Measurements from ENCODE around the gene KIF2B. TPM values are rescaled to one million over a fixed set of nuclear protein-coding genes. Genes with fewer than 3 reads are reported as not detected.

Gene KIF2B, protein sequence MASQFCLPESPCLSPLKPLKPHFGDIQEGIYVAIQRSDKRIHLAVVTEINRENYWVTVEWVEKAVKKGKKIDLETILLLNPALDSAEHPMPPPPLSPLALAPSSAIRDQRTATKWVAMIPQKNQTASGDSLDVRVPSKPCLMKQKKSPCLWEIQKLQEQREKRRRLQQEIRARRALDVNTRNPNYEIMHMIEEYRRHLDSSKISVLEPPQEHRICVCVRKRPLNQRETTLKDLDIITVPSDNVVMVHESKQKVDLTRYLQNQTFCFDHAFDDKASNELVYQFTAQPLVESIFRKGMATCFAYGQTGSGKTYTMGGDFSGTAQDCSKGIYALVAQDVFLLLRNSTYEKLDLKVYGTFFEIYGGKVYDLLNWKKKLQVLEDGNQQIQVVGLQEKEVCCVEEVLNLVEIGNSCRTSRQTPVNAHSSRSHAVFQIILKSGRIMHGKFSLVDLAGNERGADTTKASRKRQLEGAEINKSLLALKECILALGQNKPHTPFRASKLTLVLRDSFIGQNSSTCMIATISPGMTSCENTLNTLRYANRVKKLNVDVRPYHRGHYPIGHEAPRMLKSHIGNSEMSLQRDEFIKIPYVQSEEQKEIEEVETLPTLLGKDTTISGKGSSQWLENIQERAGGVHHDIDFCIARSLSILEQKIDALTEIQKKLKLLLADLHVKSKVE
- not detected in 2 replicates for total RNA-seq (2021)
- long read RNA-seq: 0 reads

- Histone ChIP-seq H3K56ac (ENCODE audit: insufficient read length, low read depth, low read length) (no peak within 1 kb of the TSS), H3K4me1 (ENCODE audit: insufficient read depth, low read length) (no peaks in the 10 kb centered on the region), H2BK12ac (ENCODE audit: insufficient read length, low read depth, low read length) (no peak within 1 kb of the TSS), H4K5ac (ENCODE audit: insufficient read length, low read depth, low read length) (no peak within 1 kb of the TSS), H3K23ac (ENCODE audit: insufficient read length, low read depth, low read length) (no peak within 1 kb of the TSS), H3K4ac (ENCODE audit: low read depth, low read length) (no peak within 1 kb of the TSS), H2BK20ac (ENCODE audit: low read depth, low read length, poor library complexity, severe bottlenecking) (no peak within 1 kb of the TSS), H3K9ac (ENCODE audit: extremely low read depth, insufficient read length, low read length) (no peak within 1 kb of the TSS), H2AFZ (ENCODE audit: low read length) (no peak within 1 kb of the TSS), H3K9me3 (ENCODE audit: control insufficient read depth, low read depth, low read length) (no peaks in the 10 kb centered on the region), H2AK5ac (ENCODE audit: insufficient read length, low read length) (no peak within 1 kb of the TSS), H3K23me2 (ENCODE audit: insufficient read length, low read depth, low read length, poor library complexity, severe bottlenecking) (no peaks in the 10 kb centered on the region), H2BK5ac (ENCODE audit: insufficient read length, low read length) (no peak within 1 kb of the TSS), H4K20me1 (ENCODE audit: control insufficient read depth, insufficient read depth, insufficient read length) (no peaks in the 10 kb centered on the region), H3K79me2 (ENCODE audit: insufficient read depth, low read length) (no peaks in the 10 kb centered on the region), H4K91ac (ENCODE audit: insufficient read length, low read depth, low read length) (no peak within 1 kb of the TSS), H4K8ac (replicated peaks; ENCODE audit: insufficient read length, low read depth, low read length) (no peak within 1 kb of the TSS), H3K4me2 (ENCODE audit: insufficient read depth, insufficient read length, low read length) (no peak within 1 kb of the TSS), H2BK120ac (ENCODE audit: low read depth, low read length, poor library complexity, severe bottlenecking) (no peak within 1 kb of the TSS), H3K27me3 (ENCODE audit: insufficient read depth, low read length) (no peaks in the 10 kb centered on the region), H2BK15ac (ENCODE audit: low read depth, low read length) (no peak within 1 kb of the TSS), H3K27ac (ENCODE audit: insufficient read length, low read depth, low read length) (no peak within 1 kb of the TSS), H3K79me1 (ENCODE audit: insufficient read depth, low read depth, low read length, poor library complexity, severe bottlenecking) (no peaks in the 10 kb centered on the region), H3K18ac (ENCODE audit: insufficient read length, low read depth, low read length) (no peak within 1 kb of the TSS), H3K14ac (ENCODE audit: insufficient read depth, low read length) (no peak within 1 kb of the TSS), H3T11ph (ENCODE audit: low read length) (no peak within 1 kb of the TSS)
- Mint-ChIP-seq H3K27ac (no peak within 1 kb of the TSS; a peak in 1 of 7 replicates), H3K27me3 (ENCODE audit: low read depth) (no peaks in the 10 kb centered on the region), H3K9me3 (peaks cover 5 to 12% of the 10 kb centered on the region in 2 experiments; a peak in 4 of 5 replicates), H3K4me1 (peaks cover 0 to 2% of the 10 kb centered on the region in 2 experiments; a peak in 1 of 4 replicates), H3K4me3 (no peak within 1 kb of the TSS), H3K36me3 (ENCODE audit: insufficient read depth in 1 of 3, low read depth in 3 of 3) (peaks cover 0 to 18% (median 9%) of the 10 kb centered on the region in 3 experiments; a peak in 5 of 7 replicates)
- no CpG with 5 or more reads among the region's 17 CpGs for WGBS (ENCODE audit: extremely low coverage, insufficient read length, low lambda C conversion rate)
- TF ChIP-seq CTCF (conservative IDR thresholded peaks at IDR 0.05): no peak
- no peak for DNase-seq
Measured at GRCh38 chr17:53822764-53823163, at the start of gene KIF2B. KIF2B (plus strand) TSS chr17:53822927; CDS start chr17:53823034, 107 bp downstream.
